Mucosa of descending colon (tissue), 3 donors: Measurements from ENCODE around the gene SEL1L3. TPM values are rescaled to one million over a fixed set of nuclear protein-coding genes. Genes with fewer than 3 reads are reported as not detected.

Source experiments
- ATAC-seq: fragments of 200-7000 bp; cut with Tn5 transposase; one replicate; pipeline ENCODE4 v1.9.1; 2020; ENCODE audit warnings: mild to moderate bottlenecking, moderate library complexity
- DNase-seq, 3 donors: peaks; one replicate each; pipeline ENCODE4 v3.0.0-alpha.2; 2020
- H3K36me3 ChIP-seq: fragments of 200-600 bp; one replicate; pipeline ENCODE4 v1.8.0; 2021; ENCODE audit warnings: low read depth, mild to moderate bottlenecking
- H3K4me1 ChIP-seq: fragments of 200-600 bp; one replicate; pipeline ENCODE4 v1.8.0; 2021; ENCODE audit warnings: low read depth, mild to moderate bottlenecking
- H3K4me3 ChIP-seq: fragments of 200-600 bp; one replicate; pipeline ENCODE4 v1.8.0; 2021; ENCODE audit warnings: mild to moderate bottlenecking
- H3K9me3 ChIP-seq: fragments of 200-600 bp; one replicate; pipeline ENCODE4 v1.8.0; 2021; ENCODE audit warnings: mild to moderate bottlenecking
- intact Hi-C, 2 donors: fragments of 100-400 bp; cut with DNase I in 1 of 2; cut with micrococcal nuclease in 1 of 2; formaldehyde crosslinking; loops; one replicate each; pipeline versions ENCODE4 v1.11.0 to v1.11.1; 2022; cut with DNase I, micrococcal nuclease
- total RNA-seq, 3 donors: library from RNA; stranded (reverse); fragmentation: NEBNext Ultra II Directional in 2 of 3; extraction: Animal tissue kit (Norgen Biotek cat#: 25700) in 2 of 3; gene quantifications; one replicate each; pipeline versions ENCODE4 v1.2.1 to v1.2.4, GENCODE V29; 2021 to 2023
- TF ChIP-seq, protein P1 (sequence below): fragments of 200-600 bp; IDR thresholded peaks from one replicate; pipeline ENCODE4 v1.8.0; 2022; ENCODE audit warnings: antibody characterized with exemption, mild to moderate bottlenecking
- donor health status: DM: no; HTN: no; CAD: no; lungs with moderate emphysema.
- donor health status: DM: no; HTN: no; CAD: no.
- donor health status: DM: no; HTN: yes; CAD: no.

Gene SEL1L3
- total RNA-seq, 3 donors from 2014 or later, result 51.7 to 104 (median 98.3) TPM

DNA sequence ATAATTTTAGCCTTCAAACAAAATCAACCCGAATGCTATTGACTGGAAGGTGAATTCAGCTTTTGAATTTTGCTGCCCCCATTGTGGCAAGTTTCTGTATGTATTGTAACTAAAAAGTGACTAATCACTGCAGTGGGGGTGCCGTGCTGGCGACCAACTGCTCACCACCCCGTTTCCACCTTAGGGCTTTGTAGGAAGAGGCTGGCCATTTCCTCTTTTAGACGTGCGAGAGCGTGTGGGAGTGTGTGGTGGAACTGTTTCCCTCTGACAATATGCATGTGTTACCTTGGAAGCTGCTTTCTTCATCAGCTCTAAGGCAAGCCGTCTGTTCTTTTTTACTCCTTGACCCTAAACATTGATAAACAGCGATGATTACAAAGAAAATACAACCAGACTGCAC is 78.8 kb downstream of the SEL1L3 start:
- TF ChIP-seq, protein P1, sequence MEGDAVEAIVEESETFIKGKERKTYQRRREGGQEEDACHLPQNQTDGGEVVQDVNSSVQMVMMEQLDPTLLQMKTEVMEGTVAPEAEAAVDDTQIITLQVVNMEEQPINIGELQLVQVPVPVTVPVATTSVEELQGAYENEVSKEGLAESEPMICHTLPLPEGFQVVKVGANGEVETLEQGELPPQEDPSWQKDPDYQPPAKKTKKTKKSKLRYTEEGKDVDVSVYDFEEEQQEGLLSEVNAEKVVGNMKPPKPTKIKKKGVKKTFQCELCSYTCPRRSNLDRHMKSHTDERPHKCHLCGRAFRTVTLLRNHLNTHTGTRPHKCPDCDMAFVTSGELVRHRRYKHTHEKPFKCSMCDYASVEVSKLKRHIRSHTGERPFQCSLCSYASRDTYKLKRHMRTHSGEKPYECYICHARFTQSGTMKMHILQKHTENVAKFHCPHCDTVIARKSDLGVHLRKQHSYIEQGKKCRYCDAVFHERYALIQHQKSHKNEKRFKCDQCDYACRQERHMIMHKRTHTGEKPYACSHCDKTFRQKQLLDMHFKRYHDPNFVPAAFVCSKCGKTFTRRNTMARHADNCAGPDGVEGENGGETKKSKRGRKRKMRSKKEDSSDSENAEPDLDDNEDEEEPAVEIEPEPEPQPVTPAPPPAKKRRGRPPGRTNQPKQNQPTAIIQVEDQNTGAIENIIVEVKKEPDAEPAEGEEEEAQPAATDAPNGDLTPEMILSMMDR, result no peak
- intact Hi-C loops, result no loop called here
- Histone ChIP-seq H3K36me3 (peaks cover 6% of the 10 kb centered on the region), H3K4me1 (no peaks in the 10 kb centered on the region), H3K4me3 (no peak overlapping the region), H3K9me3 (no peaks in the 10 kb centered on the region)
- ATAC-seq (no peak), DNase-seq (no peak)

DNA sequence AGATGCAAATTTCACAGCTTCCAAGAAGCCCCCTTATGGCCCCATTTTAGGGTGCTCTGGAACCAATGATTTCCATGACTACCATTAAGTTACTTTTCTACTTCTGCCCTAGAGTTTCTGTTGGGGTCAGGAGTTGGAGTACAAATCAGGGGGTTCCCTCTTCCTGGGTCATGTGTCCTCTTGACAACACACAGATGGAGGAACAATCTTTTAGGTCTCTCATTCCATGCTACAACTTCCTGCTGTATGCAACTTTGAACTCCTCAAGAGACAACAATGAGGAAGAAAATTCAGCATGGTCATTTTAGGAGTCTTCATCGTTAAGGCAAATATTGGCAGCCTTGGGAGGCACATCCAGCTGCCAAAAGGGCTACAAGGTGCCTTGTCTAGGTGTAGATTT is 79.7 kb downstream of the SEL1L3 start:
- Histone ChIP-seq H3K9me3 (no peaks in the 10 kb centered on the region), H3K4me1 (no peaks in the 10 kb centered on the region), H3K36me3 (peaks cover 6% of the 10 kb centered on the region), H3K4me3 (no peak overlapping the region)
- intact Hi-C loops, result no loop called here
- ATAC-seq (no peak), DNase-seq (no peak)
- TF ChIP-seq, protein P1, result no peak

DNA sequence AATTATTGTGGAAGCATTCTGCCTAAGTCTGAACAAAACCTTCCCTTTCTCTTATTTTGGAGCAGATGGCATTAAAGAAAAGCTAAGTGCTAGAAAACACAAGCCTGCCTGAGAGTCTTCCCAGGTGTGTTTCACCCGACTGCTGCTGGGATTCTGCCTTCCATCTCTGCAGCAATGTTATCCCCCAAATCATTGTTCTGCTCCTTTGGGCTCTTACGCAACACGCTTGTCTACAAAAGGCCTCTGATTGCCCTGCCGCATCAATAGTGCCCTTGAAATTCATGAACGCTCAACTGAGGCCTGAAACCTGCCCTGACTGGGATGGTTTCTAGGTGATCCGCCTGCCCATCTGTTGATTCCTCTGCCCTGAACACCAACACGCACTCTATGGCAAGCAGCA is 80.3 kb downstream of the SEL1L3 start:
- H3K4me1 ChIP-seq, result no peaks in the 10 kb centered on the region
- H3K36me3 ChIP-seq, result peaks cover 6% of the 10 kb centered on the region
- intact Hi-C loops, result no loop called here
- TF ChIP-seq, protein P1, result no peak
- no peak overlapping the region for H3K4me3 ChIP-seq
- ATAC-seq (no peak), DNase-seq (no peak)
- no peaks in the 10 kb centered on the region for H3K9me3 ChIP-seq

DNA sequence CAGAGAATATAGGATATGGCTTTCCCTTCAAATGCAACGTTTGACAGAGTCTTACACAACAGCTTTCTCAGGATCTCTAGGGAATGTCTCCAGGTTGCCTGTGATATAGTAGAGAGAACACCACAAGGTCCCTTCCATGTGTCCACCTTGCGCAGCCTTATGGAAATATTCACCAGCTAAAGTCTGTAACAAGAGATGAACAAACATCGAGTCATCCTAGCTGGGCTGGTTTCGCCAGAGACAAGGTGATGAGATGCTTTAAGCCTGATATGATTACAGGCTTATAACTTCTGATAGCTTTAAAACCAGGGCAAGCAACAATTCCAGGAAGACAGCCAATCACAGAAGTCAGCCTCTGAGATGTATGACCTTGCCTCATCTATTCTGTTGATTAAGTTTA is 83.8 kb downstream of the SEL1L3 start:
- H3K36me3 ChIP-seq, result peaks cover 6% of the 10 kb centered on the region
- ATAC-seq, result no peak
- H3K4me3 ChIP-seq, result no peak overlapping the region
- DNase-seq, result no peak
- no peaks in the 10 kb centered on the region for H3K4me1 ChIP-seq
- TF ChIP-seq, protein P1, result no peak
- H3K9me3 ChIP-seq, result no peaks in the 10 kb centered on the region
- intact Hi-C loops, result no loop called here

DNA sequence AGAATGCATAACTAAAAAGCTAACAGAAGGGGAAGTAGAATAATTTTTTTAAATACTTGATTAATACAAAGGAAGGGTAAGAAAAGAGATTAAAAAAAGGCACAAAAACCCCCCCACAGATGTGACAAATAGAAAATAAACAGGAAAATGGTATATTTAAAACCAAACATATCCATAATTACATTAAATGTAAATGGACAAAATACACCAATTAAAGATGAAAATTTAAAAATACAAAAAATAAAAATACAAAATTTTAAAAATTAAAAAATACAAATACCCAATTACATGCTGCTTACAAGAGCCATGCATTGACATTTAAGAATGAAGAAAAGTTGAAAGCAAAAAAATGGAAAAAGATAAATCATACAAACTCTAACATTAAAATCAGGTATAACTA is 86.0 kb downstream of the SEL1L3 start:
- H3K4me1 ChIP-seq, result no peaks in the 10 kb centered on the region
- H3K4me3 ChIP-seq, result no peak overlapping the region
- H3K36me3 ChIP-seq, result peaks cover 2% of the 10 kb centered on the region
- TF ChIP-seq, protein P1, result no peak
- intact Hi-C loops, result no loop called here
- no peak for DNase-seq
- no peak for ATAC-seq
- no peaks in the 10 kb centered on the region for H3K9me3 ChIP-seq

DNA sequence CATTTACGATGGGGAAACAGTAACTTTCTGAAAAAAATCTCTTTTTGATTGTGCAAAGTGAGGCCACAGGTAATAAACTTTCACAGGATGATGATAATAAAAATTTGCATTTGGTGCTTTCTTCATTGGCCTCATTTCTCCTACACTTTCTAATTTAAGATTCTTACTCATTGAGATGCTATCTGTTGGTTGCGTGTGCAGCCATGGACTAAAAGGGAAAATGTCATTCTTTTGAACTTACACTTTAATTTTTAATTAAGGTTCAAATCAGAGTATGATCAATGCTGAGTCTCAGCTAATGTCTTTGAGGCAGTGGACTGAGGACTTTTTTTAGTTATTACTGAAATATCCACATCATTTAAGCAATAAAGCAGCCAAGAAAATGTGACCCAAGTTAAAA is 87.6 kb downstream of the SEL1L3 start:
- Histone ChIP-seq H3K9me3 (no peaks in the 10 kb centered on the region), H3K36me3 (no peaks in the 10 kb centered on the region), H3K4me1 (no peaks in the 10 kb centered on the region), H3K4me3 (no peak overlapping the region)
- intact Hi-C loops, result no loop called here
- TF ChIP-seq, protein P1, result no peak
- DNase-seq (no peak), ATAC-seq (no peak)
